GM12878 (cell line): ENCODE data around the gene PRKN. TPM values are rescaled to one million over a fixed set of nuclear protein-coding genes. Genes with fewer than 3 reads are reported as not detected.

Source experiments
- ATAC-seq: fragments of 200-7000 bp; cut with Tn5 transposase; 3 replicates; pipeline ENCODE4 v1.9.1; 2020; ENCODE audit warnings: mild to moderate bottlenecking, moderate library complexity
- BruUV-seq: library from RNA; stranded (reverse); fragments of 400-500 nt; replicated peaks from 2 replicates; lab custom pipeline; 2021; lab: Mats Ljungman, UMichigan
- CTCF ChIA-PET: fragments of 300-600 bp; sonication (Branson Sonifier 250); formaldehyde crosslinking; extraction: SDS; loops from one replicate; lab custom pipeline; 2021; ENCODE audit warnings: inconsistent platforms; lab: Yijun Ruan, JAX
- POLR2A ChIA-PET: fragments of 350-600 bp; formaldehyde crosslinking; extraction: SDS; loops from one replicate; lab custom pipeline; 2021; ENCODE audit warnings: inconsistent platforms; lab: Charles Lee
- RAD21 ChIA-PET: fragments of 300-600 bp; sonication (Branson Sonifier 250); formaldehyde crosslinking; loops from one replicate; lab custom pipeline; 2023; ENCODE audit warnings: antibody characterized with exemption; ENCODE audit not compliant: unreplicated experiment; lab: Charles Lee
- SMC1A ChIA-PET: fragments of 300-600 bp; sonication (Branson Sonifier 250); formaldehyde crosslinking; loops from one replicate; lab custom pipeline; 2023; ENCODE audit not compliant: unreplicated experiment, uncharacterized antibody; lab: Charles Lee
- DNase-seq: peaks from one replicate; pipeline ENCODE4 v3.0.0-alpha.2; 2011; ENCODE audit warnings: low read depth, low spot score
- FAIRE-seq: peaks from 3 replicates; lab custom pipeline; 2011; peaks lifted over from hg19 to GRCh38; lab: Jason Lieb, UNC
- H2AFZ ChIP-seq: 2 replicates; pipeline ENCODE4 v1.6.0; 2011; ENCODE audit warnings: low read depth, low read length, control low read depth; ENCODE audit not compliant: control insufficient read depth
- H3K27ac ChIP-seq: 2 replicates; pipeline ENCODE4 v1.5.1; 2011; ENCODE audit warnings: control low read depth; ENCODE audit not compliant: control insufficient read depth, insufficient read depth
- H3K27me3 ChIP-seq, 2 experiments: replicated peaks in 1 of 2; 2 replicates each; pipeline versions ENCODE4 v1.6.0 to v1.6.1; 2011; ENCODE audit warnings: low read length in 1 of 2; ENCODE audit not compliant: control insufficient read depth in 2 of 2, insufficient read depth in 2 of 2
- H3K36me3 ChIP-seq, 2 experiments: 2 replicates each; pipeline ENCODE4 v1.5.1; 2011; ENCODE audit warnings: low read length in 1 of 2; ENCODE audit not compliant: control insufficient read depth in 2 of 2, insufficient read depth in 2 of 2
- H3K4me1 ChIP-seq: 2 replicates; pipeline ENCODE4 v1.6.1; 2011; ENCODE audit warnings: mild to moderate bottlenecking, low read length, moderate library complexity, mixed read lengths; ENCODE audit not compliant: control insufficient read depth, insufficient read depth
- H3K4me2 ChIP-seq: 2 replicates; pipeline ENCODE4 v1.6.0; 2011; ENCODE audit warnings: control low read depth; ENCODE audit not compliant: control insufficient read depth, insufficient read depth
- H3K4me3 ChIP-seq: fragments of 200-600 bp; sonication (generic); 2 replicates; pipeline ENCODE4 v1.5.1; 2016
- H3K79me2 ChIP-seq: 2 replicates; pipeline ENCODE4 v1.6.0; 2011; ENCODE audit warnings: low read length; ENCODE audit not compliant: control insufficient read depth, insufficient read depth
- H3K9ac ChIP-seq: 2 replicates; pipeline ENCODE4 v1.8.0; 2011; ENCODE audit warnings: low read length, control low read depth, mixed read lengths; ENCODE audit not compliant: control insufficient read depth, insufficient read depth
- H3K9me3 ChIP-seq: replicated peaks from 3 replicates; pipeline ENCODE4 v1.5.1; 2011; ENCODE audit warnings: mild to moderate bottlenecking, low read length; ENCODE audit not compliant: control insufficient read depth, insufficient read depth
- H4K20me1 ChIP-seq: 2 replicates; pipeline ENCODE4 v1.6.0; 2011; ENCODE audit not compliant: control insufficient read depth, insufficient read depth
- RUNX3 ChIP-seq: IDR thresholded peaks from 2 replicates; pipeline ENCODE4 v1.6.1; 2012; ENCODE audit warnings: low read length, inconsistent platforms
- WGBS: methylation state at CpG from one replicate; pipeline ENCODE4 v1.1.6; 2016; ENCODE audit warnings: low lambda C conversion rate; ENCODE audit not compliant: insufficient replicate concordance, insufficient coverage; ENCODE audit errors: missing lambda C conversion rate; 5-methylcytosine and 5-hydroxymethylcytosine counted together
- in situ Hi-C: fragments of 300-500 bp; cut with MboI; formaldehyde crosslinking; loops from 9 replicates; pipeline ENCODE4 v1.14.3; 2018; ENCODE audit warnings: mixed read lengths
- intact Hi-C: fragments of 100-400 bp; cut with micrococcal nuclease; formaldehyde crosslinking; loops from one replicate; pipeline ENCODE4 v1.14.2; 2022; ENCODE audit not compliant: unreplicated experiment
- polyA plus RNA-seq, 11 experiments: library from polyadenylated mRNA; depleted of rRNA in 4 of 11; unstranded in 6 of 11; stranded (reverse) in 5 of 11; fragments of >200 nt; fragmentation: Nextera tagmentation in 4 of 11; fragmentation: Illumina TruSeq in 1 of 11; extraction: Ambion mirVana in 4 of 11; extraction: Trizol in 1 of 11; gene quantifications; 1 replicate in 1 of 11; 2 replicates in 10 of 11; pipeline versions ENCODE4 v1.2.1 to v1.2.3, GENCODE V29; 2011 to 2016; ENCODE audit warnings: inconsistent platforms in 2 of 11, missing spikeins in 2 of 11, low read depth in 1 of 11
- total RNA-seq, 4 experiments: library from RNA; depleted of rRNA in 3 of 4; stranded (reverse); fragments of >200 nt in 3 of 4; fragmentation: Illumina TruSeq in 1 of 4; extraction: Trizol in 1 of 4; gene quantifications; 2 replicates each; pipeline versions ENCODE4 v1.2.1 to v1.2.3, GENCODE V29; 2013 to 2021
- TF ChIP-seq, protein P1 (sequence below): fragments of 450-650 bp; IDR thresholded peaks from 2 replicates; pipeline ENCODE4 v1.6.1; 2016; ENCODE audit warnings: mild to moderate bottlenecking
- TF ChIP-seq, protein P2 (sequence below): fragments of 450-650 bp; IDR thresholded peaks from 2 replicates; pipeline ENCODE4 v1.6.1; 2017; ENCODE audit warnings: mild to moderate bottlenecking

The PRKN gene
- total and polyA plus RNA-seq, 10 of the 15 experiments (the other 5 are each of a cell fraction or from before 2014, with no cell fraction given), result 0.06 to 0.09 TPM; not detected in 8

- TF ChIP-seq, protein P1, sequence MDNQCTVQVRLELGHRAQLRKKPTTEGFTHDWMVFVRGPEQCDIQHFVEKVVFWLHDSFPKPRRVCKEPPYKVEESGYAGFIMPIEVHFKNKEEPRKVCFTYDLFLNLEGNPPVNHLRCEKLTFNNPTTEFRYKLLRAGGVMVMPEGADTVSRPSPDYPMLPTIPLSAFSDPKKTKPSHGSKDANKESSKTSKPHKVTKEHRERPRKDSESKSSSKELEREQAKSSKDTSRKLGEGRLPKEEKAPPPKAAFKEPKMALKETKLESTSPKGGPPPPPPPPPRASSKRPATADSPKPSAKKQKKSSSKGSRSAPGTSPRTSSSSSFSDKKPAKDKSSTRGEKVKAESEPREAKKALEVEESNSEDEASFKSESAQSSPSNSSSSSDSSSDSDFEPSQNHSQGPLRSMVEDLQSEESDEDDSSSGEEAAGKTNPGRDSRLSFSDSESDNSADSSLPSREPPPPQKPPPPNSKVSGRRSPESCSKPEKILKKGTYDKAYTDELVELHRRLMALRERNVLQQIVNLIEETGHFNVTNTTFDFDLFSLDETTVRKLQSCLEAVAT, result no peak
- TF ChIP-seq RUNX3, result no peak
Observed at GRCh38 chr6:162026843-162027242, 700.7 kb downstream of the PRKN start (continued).

DNA sequence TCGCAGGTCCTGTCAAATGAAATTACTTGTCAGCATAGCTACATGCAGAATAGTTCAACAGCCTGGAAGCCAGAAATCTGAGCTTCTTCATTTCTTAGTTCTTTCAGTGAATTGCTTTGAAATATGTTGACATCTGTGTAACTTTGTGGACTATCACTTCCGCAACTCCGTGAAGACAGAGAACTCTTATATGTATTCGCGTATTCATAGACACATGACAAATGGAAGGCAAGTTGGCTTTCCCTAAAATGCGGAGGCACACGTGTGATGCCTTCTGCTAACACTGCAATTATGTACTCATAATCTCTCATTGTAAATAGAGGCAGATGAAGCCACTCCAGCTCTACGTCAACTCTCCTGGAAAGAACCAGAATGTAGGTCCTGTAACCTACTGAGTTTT lies 701.5 kb downstream of the PRKN start:
- in situ Hi-C loops, result no loop called here
- no peak for FAIRE-seq
- POLR2A ChIA-PET, result no interaction called here

More for the DNA sequence above, 701.5 kb downstream of the PRKN start:
- Histone ChIP-seq H3K27me3 (no peaks in the 10 kb centered on the region), H2AFZ (no peak overlapping the region), H3K79me2 (no peaks in the 10 kb centered on the region), H3K9me3 (no peaks in the 10 kb centered on the region), H3K4me3 (no peak overlapping the region), H3K4me1 (no peaks in the 10 kb centered on the region), H3K9ac (no peak overlapping the region), H3K36me3 (no peaks in the 10 kb centered on the region), H3K27ac (no peak overlapping the region), H4K20me1 (no peaks in the 10 kb centered on the region), H3K4me2 (no peak overlapping the region)
- BruUV-seq, result no TSS peak
- DNase-seq (no peak), ATAC-seq (no peak)
- ChIA-PET CTCF (no interaction called here), RAD21 (no interaction called here), SMC1A (no interaction called here)
- intact Hi-C loops, result no loop called here
- TF ChIP-seq, protein P2, sequence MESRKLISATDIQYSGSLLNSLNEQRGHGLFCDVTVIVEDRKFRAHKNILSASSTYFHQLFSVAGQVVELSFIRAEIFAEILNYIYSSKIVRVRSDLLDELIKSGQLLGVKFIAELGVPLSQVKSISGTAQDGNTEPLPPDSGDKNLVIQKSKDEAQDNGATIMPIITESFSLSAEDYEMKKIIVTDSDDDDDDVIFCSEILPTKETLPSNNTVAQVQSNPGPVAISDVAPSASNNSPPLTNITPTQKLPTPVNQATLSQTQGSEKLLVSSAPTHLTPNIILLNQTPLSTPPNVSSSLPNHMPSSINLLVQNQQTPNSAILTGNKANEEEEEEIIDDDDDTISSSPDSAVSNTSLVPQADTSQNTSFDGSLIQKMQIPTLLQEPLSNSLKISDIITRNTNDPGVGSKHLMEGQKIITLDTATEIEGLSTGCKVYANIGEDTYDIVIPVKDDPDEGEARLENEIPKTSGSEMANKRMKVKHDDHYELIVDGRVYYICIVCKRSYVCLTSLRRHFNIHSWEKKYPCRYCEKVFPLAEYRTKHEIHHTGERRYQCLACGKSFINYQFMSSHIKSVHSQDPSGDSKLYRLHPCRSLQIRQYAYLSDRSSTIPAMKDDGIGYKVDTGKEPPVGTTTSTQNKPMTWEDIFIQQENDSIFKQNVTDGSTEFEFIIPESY, result no peak
- 67% methylated on average over 8 of the region's 8 CpGs for WGBS
